Neural crest cell (in vitro differentiated cells): ENCODE data around the gene SPRR5. TPM values are rescaled to one million over a fixed set of nuclear protein-coding genes. Genes with fewer than 3 reads are reported as not detected.

Source experiments
- DNase-seq: peaks from one replicate; pipeline ENCODE4 v3.0.0; 2021; ENCODE audit warnings: low read depth, mixed read lengths, low spot score
- H3K27ac Mint-ChIP-seq: one replicate; pipeline ENCODE4 v1.8.0; 2021; ENCODE audit warnings: mild to moderate bottlenecking, mixed read lengths; ENCODE audit not compliant: unreplicated experiment
- H3K27me3 Mint-ChIP-seq: 2 replicates; pipeline ENCODE4 v1.8.0; 2021; ENCODE audit warnings: low read depth, mild to moderate bottlenecking, mixed read lengths
- H3K36me3 Mint-ChIP-seq: 2 replicates; pipeline ENCODE4 v1.8.0; 2021; ENCODE audit warnings: low read depth, mild to moderate bottlenecking, mixed read lengths
- H3K4me1 Mint-ChIP-seq: 2 replicates; pipeline ENCODE4 v1.8.0; 2021; ENCODE audit warnings: mixed read lengths
- H3K4me3 Mint-ChIP-seq: one replicate; pipeline ENCODE4 v1.8.0; 2021; ENCODE audit warnings: mild to moderate bottlenecking, mixed read lengths
- H3K9me3 Mint-ChIP-seq: 2 replicates; pipeline ENCODE4 v1.8.0; 2021; ENCODE audit warnings: mixed read lengths
- total RNA-seq: library from RNA; stranded (reverse); gene quantifications from 2 replicates; pipeline ENCODE4 v1.2.1, GENCODE V29; 2021
- TF ChIP-seq, protein P1 (sequence below): fragments of 200-600 bp; sonication (generic); conservative IDR thresholded peaks from 2 replicates; pipeline ENCODE4 v1.5.0; 2021; ENCODE audit warnings: antibody characterized with exemption, mild to moderate bottlenecking

SPRR5 gene
- total RNA-seq, 1 donor from 2014 or later, result not detected

DNA sequence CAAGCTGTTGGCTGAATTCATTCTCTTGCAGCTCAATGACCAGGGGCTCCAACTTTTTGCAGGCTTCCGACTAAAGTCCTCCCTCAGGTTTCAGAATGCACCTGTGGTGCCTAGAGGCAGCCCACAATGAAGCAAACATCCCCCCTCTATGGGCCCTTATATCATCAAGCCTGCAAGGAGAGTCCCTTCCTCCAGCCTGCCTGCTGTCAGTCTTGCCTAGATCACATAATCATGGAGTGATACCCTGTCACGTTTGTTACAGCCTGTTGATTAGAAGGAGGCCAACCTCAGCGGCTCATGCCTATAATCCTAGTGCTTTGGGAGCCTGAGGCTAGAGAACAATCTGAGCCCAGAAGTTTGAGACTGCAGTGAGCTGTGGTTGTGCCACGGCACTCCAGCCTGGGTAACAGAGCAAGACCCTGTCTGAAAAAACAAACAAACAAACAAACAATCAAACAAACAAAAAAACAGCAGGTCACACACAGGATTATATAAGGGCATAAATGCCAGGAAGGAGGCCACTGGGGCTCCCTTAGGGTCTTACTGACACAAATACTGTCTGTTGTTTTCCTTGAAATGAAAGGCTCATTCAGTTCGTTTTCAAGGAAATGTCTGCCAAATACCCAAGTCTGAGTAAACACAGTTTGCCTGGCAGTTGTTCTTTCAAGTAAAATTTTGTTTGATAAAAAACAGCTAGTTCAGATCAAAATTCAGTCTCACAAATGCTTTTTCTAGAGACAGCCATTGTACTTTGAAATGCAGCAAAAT lies 49.8 kb downstream of the SPRR5 start:
- no peak for DNase-seq
- Mint-ChIP-seq H3K36me3 (no peaks in the 10 kb centered on the region), H3K27ac (no peak overlapping the region), H3K4me1 (no peaks in the 10 kb centered on the region), H3K27me3 (peaks cover 11% of the 10 kb centered on the region), H3K9me3 (no peaks in the 10 kb centered on the region), H3K4me3 (no peak overlapping the region)
- TF ChIP-seq, protein P1, sequence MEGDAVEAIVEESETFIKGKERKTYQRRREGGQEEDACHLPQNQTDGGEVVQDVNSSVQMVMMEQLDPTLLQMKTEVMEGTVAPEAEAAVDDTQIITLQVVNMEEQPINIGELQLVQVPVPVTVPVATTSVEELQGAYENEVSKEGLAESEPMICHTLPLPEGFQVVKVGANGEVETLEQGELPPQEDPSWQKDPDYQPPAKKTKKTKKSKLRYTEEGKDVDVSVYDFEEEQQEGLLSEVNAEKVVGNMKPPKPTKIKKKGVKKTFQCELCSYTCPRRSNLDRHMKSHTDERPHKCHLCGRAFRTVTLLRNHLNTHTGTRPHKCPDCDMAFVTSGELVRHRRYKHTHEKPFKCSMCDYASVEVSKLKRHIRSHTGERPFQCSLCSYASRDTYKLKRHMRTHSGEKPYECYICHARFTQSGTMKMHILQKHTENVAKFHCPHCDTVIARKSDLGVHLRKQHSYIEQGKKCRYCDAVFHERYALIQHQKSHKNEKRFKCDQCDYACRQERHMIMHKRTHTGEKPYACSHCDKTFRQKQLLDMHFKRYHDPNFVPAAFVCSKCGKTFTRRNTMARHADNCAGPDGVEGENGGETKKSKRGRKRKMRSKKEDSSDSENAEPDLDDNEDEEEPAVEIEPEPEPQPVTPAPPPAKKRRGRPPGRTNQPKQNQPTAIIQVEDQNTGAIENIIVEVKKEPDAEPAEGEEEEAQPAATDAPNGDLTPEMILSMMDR, result no peak

DNA sequence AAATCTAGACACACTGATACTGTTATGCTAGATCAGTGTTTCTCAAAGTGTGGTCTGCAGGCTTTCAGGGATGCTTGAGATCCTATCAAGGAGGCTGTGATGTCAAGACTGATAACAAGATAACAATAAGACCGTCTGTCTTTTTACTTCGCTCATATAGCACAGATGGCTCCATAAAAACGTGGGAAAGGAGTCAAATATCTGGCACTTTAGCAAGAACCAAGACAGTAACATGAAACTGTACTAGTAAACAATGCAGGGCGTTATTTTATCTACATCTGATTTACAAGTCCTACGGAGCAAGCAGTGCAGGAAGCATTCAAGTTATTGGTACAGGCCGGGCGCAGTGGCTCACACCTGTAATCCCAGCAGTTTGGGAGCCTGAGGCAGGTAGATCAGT lies 50.9 kb downstream of the SPRR5 start:
- H3K4me3 Mint-ChIP-seq, result no peak overlapping the region
- H3K4me1 Mint-ChIP-seq, result no peaks in the 10 kb centered on the region
- DNase-seq, result no peak
- H3K9me3 Mint-ChIP-seq, result no peaks in the 10 kb centered on the region
- H3K27ac Mint-ChIP-seq, result no peak overlapping the region
- no peaks in the 10 kb centered on the region for H3K36me3 Mint-ChIP-seq
- H3K27me3 Mint-ChIP-seq, result peaks cover 11% of the 10 kb centered on the region
- TF ChIP-seq, protein P1, result no peak

DNA sequence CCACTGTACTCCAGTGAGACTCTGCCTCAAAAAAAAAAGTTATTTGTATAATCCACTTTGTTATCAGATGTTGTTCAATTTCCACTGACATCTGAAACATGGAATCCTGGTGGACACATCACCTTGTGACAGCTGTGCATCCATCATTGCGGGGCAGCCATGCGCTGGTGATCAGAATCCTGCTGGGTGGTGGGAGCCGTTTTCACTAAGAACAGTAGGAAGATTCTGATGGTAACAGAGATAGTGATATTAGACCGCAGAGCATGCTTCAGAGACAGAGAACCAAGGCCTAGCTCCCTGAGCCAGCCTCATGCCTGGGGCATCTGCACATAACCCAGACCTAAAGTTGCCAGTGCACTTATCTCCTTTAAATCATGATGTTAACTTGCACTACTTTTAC lies 51.5 kb downstream of the SPRR5 start:
- H3K27ac Mint-ChIP-seq, result no peak overlapping the region
- no peak for DNase-seq
- no peaks in the 10 kb centered on the region for H3K4me1 Mint-ChIP-seq
- peaks cover under 1% of the 10 kb centered on the region for H3K9me3 Mint-ChIP-seq
- H3K4me3 Mint-ChIP-seq, result no peak overlapping the region
- TF ChIP-seq, protein P1, result no peak
- H3K27me3 Mint-ChIP-seq, result peaks cover 11% of the 10 kb centered on the region
- no peaks in the 10 kb centered on the region for H3K36me3 Mint-ChIP-seq

Other genes starting within 250 kb of the SPRR5 start
- gene LCE2A, start 248.9 kb upstream of the SPRR5 start, total RNA-seq, result not detected in 2 replicates
- gene LCE4A, start 239.0 kb upstream of the SPRR5 start, total RNA-seq, result not detected in 2 replicates
- not detected in 2 replicates for gene KPRP, start 189.2 kb upstream of the SPRR5 start, total RNA-seq
- not detected in 2 replicates for gene LCE1F, start 172.1 kb upstream of the SPRR5 start, total RNA-seq
- not detected in 2 replicates for gene LCE1E, start 160.9 kb upstream of the SPRR5 start, total RNA-seq
- not detected in 2 replicates for gene LCE1D, start 150.5 kb upstream of the SPRR5 start, total RNA-seq
- not detected in 2 replicates for gene LCE1C, start 140.6 kb upstream of the SPRR5 start, total RNA-seq
- not detected in 2 replicates for gene LCE1B, start 135.2 kb upstream of the SPRR5 start, total RNA-seq
- not detected in 2 replicates for gene LCE1A, start 119.7 kb upstream of the SPRR5 start, total RNA-seq
- not detected in 2 replicates for gene LCE6A, start 104.3 kb upstream of the SPRR5 start, total RNA-seq
- not detected in 2 replicates for gene LCE7A, start 87.2 kb upstream of the SPRR5 start, total RNA-seq
- gene SMCP, start 68.9 kb upstream of the SPRR5 start, total RNA-seq, result not detected in 2 replicates
- not detected in 2 replicates for gene IVL, start 38.7 kb upstream of the SPRR5 start, total RNA-seq
- gene SPRR4, start 23.4 kb downstream of the SPRR5 start, total RNA-seq, result not detected in 2 replicates
- not detected in 2 replicates for gene SPRR1A, start 36.9 kb downstream of the SPRR5 start, total RNA-seq
- not detected in 2 replicates for gene SPRR3, start 54.5 kb downstream of the SPRR5 start, total RNA-seq
- gene SPRR1B, start 84.0 kb downstream of the SPRR5 start, total RNA-seq, result not detected in 2 replicates
- gene SPRR2D, start 93.9 kb downstream of the SPRR5 start, total RNA-seq, result not detected in 2 replicates
- not detected in 2 replicates for gene SPRR2A, start 110.3 kb downstream of the SPRR5 start, total RNA-seq
- gene SPRR2B, start 124.4 kb downstream of the SPRR5 start, total RNA-seq, result not detected in 2 replicates
- not detected in 2 replicates for gene SPRR2E, start 147.3 kb downstream of the SPRR5 start, total RNA-seq
- gene SPRR2F, start 166.3 kb downstream of the SPRR5 start, total RNA-seq, result not detected in 2 replicates
- not detected in 2 replicates for gene SPRR2G, start 203.7 kb downstream of the SPRR5 start, total RNA-seq